ENCODE measurements around the gene ASPHD2.

ASPHD2 gene

GRCh38 chr22:26447584-26448329, 18.7 kb downstream of the ASPHD2 start:
- Histone ChIP-seq H3K9me3 (ENCODE audit: control insufficient read depth, insufficient read depth, low read depth, low read length) (no peaks in the 10 kb centered on the region), H3K4me3 (ENCODE audit: low read depth, low read length) (no peak overlapping the region), H3K4me1 (ENCODE audit: control insufficient read depth, insufficient read depth, low read length) (no peaks in the 10 kb centered on the region), H3K27ac (ENCODE audit: extremely low read depth, low read depth, low read length) (no peak overlapping the region), H3K36me3 (ENCODE audit: control insufficient read depth in 2 of 2, insufficient read depth in 1 of 2, low read length in 2 of 2) (peaks cover 0 to 38% of the 10 kb centered on the region in 2 experiments; a peak in 1 of 3 replicates)
- ChIA-PET CTCF (interaction anchor here (1.1 to 3.9 kb wide), 3 partner anchors 13 to 79 kb away, joined by 4 to 21 read pairs (median 16); no protein-coding TSS in a partner anchor), POLR2A (no interaction called here)
- TF ChIP-seq ZNF571 (tag by site-specific recombination; IDR thresholded peaks at IDR 0.05) (no peak), HOXA7 (CRISPR knock-in tag; IDR thresholded peaks at IDR 0.05; ENCODE audit: borderline replicate concordance) (no peak), RBAK (tag by site-specific recombination; IDR thresholded peaks at IDR 0.05) (no peak), ZSCAN16 (tag by site-specific recombination; IDR thresholded peaks at IDR 0.05) (no peak)

GRCh38 chr22:26448334-26448733, 19.3 kb downstream of the ASPHD2 start:
- ChIA-PET POLR2A (no interaction called here), CTCF (interaction anchor here (1.3 to 2.7 kb wide), 2 partner anchors 12 to 49 kb away, joined by 3 to 16 read pairs; no protein-coding TSS in a partner anchor)
- H3K36me3 ChIP-seq (ENCODE audit: control insufficient read depth in 2 of 2, insufficient read depth in 1 of 2, low read length in 2 of 2) = peaks cover 0 to 41% of the 10 kb centered on the region in 2 experiments; a peak in 1 of 3 replicates

GRCh38 chr22:26448941-26449340, 19.9 kb downstream of the ASPHD2 start:
- POLR2A ChIA-PET = no interaction called here
- H3K4me1 ChIP-seq (ENCODE audit: control insufficient read depth, insufficient read depth, low read length) = no peaks in the 10 kb centered on the region
- TF ChIP-seq ZNF175 (tag by site-specific recombination; IDR thresholded peaks at IDR 0.05) = no peak
- TF ChIP-seq ZNF221 (tag by site-specific recombination; IDR thresholded peaks at IDR 0.05; ENCODE audit: borderline replicate concordance) = no peak
- no peak for TF ChIP-seq EGR2 (tag by site-specific recombination; IDR thresholded peaks at IDR 0.05; ENCODE audit: low read depth)
- no peak for TF ChIP-seq ZBTB48 (tag by site-specific recombination; IDR thresholded peaks at IDR 0.05)
- no peak for TF ChIP-seq ZNF529 (tag by site-specific recombination; IDR thresholded peaks at IDR 0.05; ENCODE audit: insufficient replicate concordance)
- TF ChIP-seq ZNF266 (tag by site-specific recombination; IDR thresholded peaks at IDR 0.05; ENCODE audit: low read depth) = no peak
- no peak for TF ChIP-seq ZNF202 (tag by site-specific recombination; IDR thresholded peaks at IDR 0.05; ENCODE audit: borderline replicate concordance)
- TF ChIP-seq YY1 (tag by site-specific recombination; IDR thresholded peaks at IDR 0.05) = no peak
- TF ChIP-seq ZNF398 (tag by site-specific recombination; IDR thresholded peaks at IDR 0.05) = no peak
- TF ChIP-seq ZNF362 (tag by site-specific recombination; IDR thresholded peaks at IDR 0.05) = no peak
- TF ChIP-seq ZNF544 (tag by site-specific recombination; IDR thresholded peaks at IDR 0.05) = no peak
- TF ChIP-seq SALL2 (tag by site-specific recombination; IDR thresholded peaks at IDR 0.05; ENCODE audit: borderline replicate concordance) = no peak
- TF ChIP-seq HIC1 (tag by site-specific recombination; IDR thresholded peaks at IDR 0.05) = no peak

More at GRCh38 chr22:26448334-26448733, 19.3 kb downstream of the ASPHD2 start:
- Histone ChIP-seq H3K4me1 (ENCODE audit: control insufficient read depth, insufficient read depth, low read length) (no peaks in the 10 kb centered on the region), H3K9me3 (ENCODE audit: control insufficient read depth, insufficient read depth, low read depth, low read length) (no peaks in the 10 kb centered on the region), H3K4me3 (ENCODE audit: low read depth, low read length) (no peak overlapping the region), H3K27ac (ENCODE audit: extremely low read depth, low read depth, low read length) (no peak overlapping the region)
- TF ChIP-seq ZNF670 (tag by site-specific recombination; IDR thresholded peaks at IDR 0.05; ENCODE audit: low read depth) = no peak
- no peak for TF ChIP-seq PATZ1 (tag by site-specific recombination; IDR thresholded peaks at IDR 0.05)
- TF ChIP-seq ZNF837 (tag by site-specific recombination; IDR thresholded peaks at IDR 0.05) = no peak
- no peak for TF ChIP-seq ZNF48 (tag by site-specific recombination; IDR thresholded peaks at IDR 0.05)
- TF ChIP-seq ZNF16 (tag by site-specific recombination; IDR thresholded peaks at IDR 0.05; ENCODE audit: low read depth) = no peak
- no peak for TF ChIP-seq ZNF621 (tag by site-specific recombination; IDR thresholded peaks at IDR 0.05)
- no peak for TF ChIP-seq ZNF623 (tag by site-specific recombination; IDR thresholded peaks at IDR 0.05)

More at GRCh38 chr22:26448941-26449340, 19.9 kb downstream of the ASPHD2 start:
- Histone ChIP-seq H3K36me3 (ENCODE audit: control insufficient read depth in 2 of 2, insufficient read depth in 1 of 2, low read length in 2 of 2) (peaks cover 0 to 44% of the 10 kb centered on the region in 2 experiments; a peak in 1 of 3 replicates), H3K9me3 (ENCODE audit: control insufficient read depth, insufficient read depth, low read depth, low read length) (no peaks in the 10 kb centered on the region), H3K4me3 (ENCODE audit: low read depth, low read length) (no peak overlapping the region), H3K27ac (ENCODE audit: extremely low read depth, low read depth, low read length) (no peak overlapping the region)
- CTCF ChIA-PET = interaction anchor here (1.3 to 2.7 kb wide), 2 partner anchors 12 to 49 kb away, joined by 3 to 16 read pairs; no protein-coding TSS in a partner anchor

Data from HEK293 (cell line).